ENCODE results near the gene MANF. TPM values are rescaled to one million over a fixed set of nuclear protein-coding genes. Genes with fewer than 3 reads are reported as not detected.
"Not testable (repeated sequence)": the region's sequence is repeated elsewhere in the genome, so short reads cannot be mapped to it uniquely, and the experiment has no call there.

Gene MANF
- total RNA-seq, 1 experiment from 2014 or later: 112 TPM

- in situ Hi-C loops (cut with HindIII; ENCODE audit: low sequenced_read_pairs): not testable (repeated sequence)
These were observed 16.8 kb upstream of the MANF start for GRCh38 chr3:51368276-51368675.

GRCh38 chr3:51371943-51372557 is 13.0 kb upstream of the MANF start:
- in situ Hi-C loops (cut with HindIII; ENCODE audit: low sequenced_read_pairs): no loop called here
- DNase-seq (ENCODE audit: low spot score): peak; percentile 80

More at GRCh38 chr3:51368276-51368675, 16.8 kb upstream of the MANF start:
- not testable (repeated sequence) for DNase-seq (ENCODE audit: low spot score)

GRCh38 chr3:51373658-51374421 is 11.3 kb upstream of the MANF start:
- DNase-seq (ENCODE audit: low spot score): no peak
- in situ Hi-C loops (cut with HindIII; ENCODE audit: low sequenced_read_pairs): no loop called here

- DNase-seq (ENCODE audit: low spot score): no peak
- in situ Hi-C loops (cut with HindIII; ENCODE audit: low sequenced_read_pairs): no loop called here
These were observed 10.6 kb upstream of the MANF start for GRCh38 chr3:51374456-51374855.

GRCh38 chr3:51375136-51375535 is 10.0 kb upstream of the MANF start:
- in situ Hi-C loops (cut with HindIII; ENCODE audit: low sequenced_read_pairs): loop anchor here (25.0 kb wide), 1 partner anchor 763 kb away; the partner anchor contains the start of genes CISH and MAPKAPK3
- DNase-seq (ENCODE audit: low spot score): peak; percentile 64

- in situ Hi-C loops (cut with HindIII; ENCODE audit: low sequenced_read_pairs): loop anchor here (25.0 kb wide), 1 partner anchor 763 kb away; the partner anchor contains the start of genes CISH and MAPKAPK3
- DNase-seq (ENCODE audit: low spot score): peak; percentile 85
These were observed 9.5 kb upstream of the MANF start for GRCh38 chr3:51375571-51375970.

GRCh38 chr3:51378065-51378464 is 7.0 kb upstream of the MANF start:
- no peak for DNase-seq (ENCODE audit: low spot score)
- in situ Hi-C loops (cut with HindIII; ENCODE audit: low sequenced_read_pairs): loop anchor here (25.0 kb wide), 1 partner anchor 766 kb away; the partner anchor contains the start of genes CISH and MAPKAPK3

GRCh38 chr3:51378726-51379125 is 6.4 kb upstream of the MANF start:
- DNase-seq (ENCODE audit: low spot score): no peak
- in situ Hi-C loops (cut with HindIII; ENCODE audit: low sequenced_read_pairs): loop anchor here (25.0 kb wide), 1 partner anchor 766 kb away; the partner anchor contains the start of genes CISH and MAPKAPK3

- no peak for DNase-seq (ENCODE audit: low spot score)
- in situ Hi-C loops (cut with HindIII; ENCODE audit: low sequenced_read_pairs): loop anchor here (25.0 kb wide), 1 partner anchor 767 kb away; the partner anchor contains the start of genes CISH and MAPKAPK3
These were observed 5.8 kb upstream of the MANF start for GRCh38 chr3:51379301-51379700.

GRCh38 chr3:51379746-51380455 is 5.2 kb upstream of the MANF start:
- in situ Hi-C loops (cut with HindIII; ENCODE audit: low sequenced_read_pairs): loop anchor here (25.0 kb wide), 1 partner anchor 768 kb away; the partner anchor contains the start of genes CISH and MAPKAPK3
- no peak for DNase-seq (ENCODE audit: low spot score)

- in situ Hi-C loops (cut with HindIII; ENCODE audit: low sequenced_read_pairs): loop anchor here (25.0 kb wide), 1 partner anchor 768 kb away; the partner anchor contains the start of genes CISH and MAPKAPK3
- no peak for DNase-seq (ENCODE audit: low spot score)
These were observed 4.3 kb upstream of the MANF start for GRCh38 chr3:51380601-51381332.

- no peak for DNase-seq (ENCODE audit: low spot score)
- in situ Hi-C loops (cut with HindIII; ENCODE audit: low sequenced_read_pairs): loop anchor here (25.0 kb wide), 1 partner anchor 769 kb away; the partner anchor contains the start of genes CISH and MAPKAPK3
These were observed 3.8 kb upstream of the MANF start for GRCh38 chr3:51381333-51381705.

- in situ Hi-C loops (cut with HindIII; ENCODE audit: low sequenced_read_pairs): loop anchor here (25.0 kb wide), 1 partner anchor 770 kb away; the partner anchor contains the start of genes CISH and MAPKAPK3
- DNase-seq (ENCODE audit: low spot score): no peak
These were observed 2.9 kb upstream of the MANF start for GRCh38 chr3:51382076-51382745.

- DNase-seq (ENCODE audit: low spot score): no peak
- in situ Hi-C loops (cut with HindIII; ENCODE audit: low sequenced_read_pairs): loop anchor here (25.0 kb wide), 1 partner anchor 771 kb away; the partner anchor contains the start of genes CISH and MAPKAPK3
These were observed 2.0 kb upstream of the MANF start for GRCh38 chr3:51382947-51383578.

- in situ Hi-C loops (cut with HindIII; ENCODE audit: low sequenced_read_pairs): loop anchor here (25.0 kb wide), 1 partner anchor 772 kb away; the partner anchor contains the start of genes CISH and MAPKAPK3
- no peak for DNase-seq (ENCODE audit: low spot score)
These were observed 901 bp upstream of the MANF start for GRCh38 chr3:51384055-51384725.

- DNase-seq (ENCODE audit: low spot score): no peak
- in situ Hi-C loops (cut with HindIII; ENCODE audit: low sequenced_read_pairs): loop anchor here (25.0 kb wide), 1 partner anchor 773 kb away; the partner anchor contains the start of genes CISH and MAPKAPK3
These were observed 565 bp downstream of the MANF start for GRCh38 chr3:51385621-51386091.
